Measurements from ENCODE around the gene CROT. TPM values are rescaled to one million over a fixed set of nuclear protein-coding genes. Genes with fewer than 3 reads are reported as not detected.
A peak's percentile ranks its signal among the peaks of the same experiment; 100 is the strongest.

Gene CROT, protein sequence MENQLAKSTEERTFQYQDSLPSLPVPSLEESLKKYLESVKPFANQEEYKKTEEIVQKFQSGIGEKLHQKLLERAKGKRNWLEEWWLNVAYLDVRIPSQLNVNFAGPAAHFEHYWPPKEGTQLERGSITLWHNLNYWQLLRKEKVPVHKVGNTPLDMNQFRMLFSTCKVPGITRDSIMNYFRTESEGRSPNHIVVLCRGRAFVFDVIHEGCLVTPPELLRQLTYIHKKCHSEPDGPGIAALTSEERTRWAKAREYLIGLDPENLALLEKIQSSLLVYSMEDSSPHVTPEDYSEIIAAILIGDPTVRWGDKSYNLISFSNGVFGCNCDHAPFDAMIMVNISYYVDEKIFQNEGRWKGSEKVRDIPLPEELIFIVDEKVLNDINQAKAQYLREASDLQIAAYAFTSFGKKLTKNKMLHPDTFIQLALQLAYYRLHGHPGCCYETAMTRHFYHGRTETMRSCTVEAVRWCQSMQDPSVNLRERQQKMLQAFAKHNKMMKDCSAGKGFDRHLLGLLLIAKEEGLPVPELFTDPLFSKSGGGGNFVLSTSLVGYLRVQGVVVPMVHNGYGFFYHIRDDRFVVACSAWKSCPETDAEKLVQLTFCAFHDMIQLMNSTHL
- 10 to 100 TPM; 31.4 to 74.9 (median 50.6) TPM for total RNA-seq

DNA sequence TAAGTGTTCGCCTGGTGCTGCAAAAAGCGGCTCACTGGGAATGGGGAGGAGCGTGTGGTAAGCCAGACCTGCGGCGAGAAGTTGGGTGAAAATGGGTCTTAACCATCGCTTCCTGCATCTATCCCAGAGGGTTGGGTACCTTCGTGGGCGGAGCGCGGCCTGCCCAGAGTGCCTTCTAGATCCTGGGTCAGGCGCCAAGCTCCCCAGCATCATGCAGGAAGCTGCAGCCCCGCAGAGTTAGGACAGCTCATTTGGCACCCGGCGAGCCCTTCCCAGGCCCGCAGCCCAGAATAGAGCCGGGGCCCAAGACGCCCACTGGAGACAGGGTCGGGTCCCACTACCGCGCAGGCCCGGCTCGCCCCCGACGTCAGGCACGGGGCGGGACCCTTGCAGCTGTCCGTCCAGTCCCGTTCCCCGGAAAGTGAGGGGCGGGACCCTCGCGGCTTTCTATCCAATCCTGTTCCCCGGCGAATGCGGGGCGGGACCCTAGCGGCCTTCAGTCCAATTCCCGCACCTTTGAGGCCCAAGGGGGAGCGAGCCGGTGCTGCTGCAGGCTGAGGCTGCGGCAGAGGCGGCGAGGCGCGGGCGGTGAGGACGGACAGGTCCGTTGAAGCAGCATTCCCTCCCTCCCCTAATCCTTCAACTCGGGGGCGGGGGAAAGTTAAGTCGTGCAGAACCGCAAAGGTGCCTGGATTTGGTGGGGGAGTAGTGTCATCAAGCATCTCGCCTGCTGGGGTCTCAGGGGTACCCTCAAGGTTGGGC, at the start of gene CROT:
Gene CROT, plus strand, starts transcription at position 499 of the 762 bp plus-strand sequence. CDS start 3,405 bp downstream, outside the sequence.
- Histone ChIP-seq H3K27me3 (no peaks in the 10 kb centered on the region), H3K27ac (peak within 1 kb of the TSS; percentile 83 to 96 (median 90)), H3K9me3 (no peaks in the 10 kb centered on the region), H3K4me3 (peak within 1 kb of the TSS; percentile 58 to 89 (median 78)), H3K36me3 (peaks cover 0 to 27% (median 0%) of the 10 kb centered on the region in 3 donors), H3K4me1 (peaks cover 0 to 29% (median 3%) of the 10 kb centered on the region in 4 donors)
- peak; percentile 72 to 92 for TF ChIP-seq POLR2A (IDR thresholded peaks at IDR 0.05)
- TF ChIP-seq, protein P1, sequence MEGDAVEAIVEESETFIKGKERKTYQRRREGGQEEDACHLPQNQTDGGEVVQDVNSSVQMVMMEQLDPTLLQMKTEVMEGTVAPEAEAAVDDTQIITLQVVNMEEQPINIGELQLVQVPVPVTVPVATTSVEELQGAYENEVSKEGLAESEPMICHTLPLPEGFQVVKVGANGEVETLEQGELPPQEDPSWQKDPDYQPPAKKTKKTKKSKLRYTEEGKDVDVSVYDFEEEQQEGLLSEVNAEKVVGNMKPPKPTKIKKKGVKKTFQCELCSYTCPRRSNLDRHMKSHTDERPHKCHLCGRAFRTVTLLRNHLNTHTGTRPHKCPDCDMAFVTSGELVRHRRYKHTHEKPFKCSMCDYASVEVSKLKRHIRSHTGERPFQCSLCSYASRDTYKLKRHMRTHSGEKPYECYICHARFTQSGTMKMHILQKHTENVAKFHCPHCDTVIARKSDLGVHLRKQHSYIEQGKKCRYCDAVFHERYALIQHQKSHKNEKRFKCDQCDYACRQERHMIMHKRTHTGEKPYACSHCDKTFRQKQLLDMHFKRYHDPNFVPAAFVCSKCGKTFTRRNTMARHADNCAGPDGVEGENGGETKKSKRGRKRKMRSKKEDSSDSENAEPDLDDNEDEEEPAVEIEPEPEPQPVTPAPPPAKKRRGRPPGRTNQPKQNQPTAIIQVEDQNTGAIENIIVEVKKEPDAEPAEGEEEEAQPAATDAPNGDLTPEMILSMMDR (IDR thresholded peaks at IDR 0.05): no peak
- DNase-seq: peak; percentile 96 to 99 (median 98)

DNA sequence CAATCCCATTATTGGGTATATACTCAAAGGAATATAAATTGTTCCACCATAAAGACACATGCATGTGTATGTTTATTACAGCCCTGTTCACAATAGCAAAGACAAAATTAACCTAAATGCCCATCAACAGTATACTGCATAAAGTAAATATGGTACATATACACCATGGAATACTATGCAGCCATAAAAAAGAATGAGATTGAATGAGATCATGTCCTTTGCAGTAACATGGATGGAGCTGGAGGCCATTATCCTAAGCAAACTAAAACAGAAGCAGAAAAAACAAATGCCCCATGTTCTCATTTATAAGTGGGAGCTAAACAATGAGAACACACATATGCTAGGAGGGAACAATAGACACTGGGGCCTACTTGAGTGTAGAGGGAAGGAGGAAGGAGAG, 44.7 kb upstream of the CROT start:
- Histone ChIP-seq H3K9me3 (no peaks in the 10 kb centered on the region), H3K27ac (no peak overlapping the region), H3K36me3 (no peaks in the 10 kb centered on the region), H3K27me3 (no peaks in the 10 kb centered on the region), H3K4me1 (no peaks in the 10 kb centered on the region), H3K4me3 (no peak overlapping the region)
- DNase-seq: no peak
- TF ChIP-seq, protein P1 (IDR thresholded peaks at IDR 0.05): no peak
- TF ChIP-seq POLR2A (IDR thresholded peaks at IDR 0.05): no peak

DNA sequence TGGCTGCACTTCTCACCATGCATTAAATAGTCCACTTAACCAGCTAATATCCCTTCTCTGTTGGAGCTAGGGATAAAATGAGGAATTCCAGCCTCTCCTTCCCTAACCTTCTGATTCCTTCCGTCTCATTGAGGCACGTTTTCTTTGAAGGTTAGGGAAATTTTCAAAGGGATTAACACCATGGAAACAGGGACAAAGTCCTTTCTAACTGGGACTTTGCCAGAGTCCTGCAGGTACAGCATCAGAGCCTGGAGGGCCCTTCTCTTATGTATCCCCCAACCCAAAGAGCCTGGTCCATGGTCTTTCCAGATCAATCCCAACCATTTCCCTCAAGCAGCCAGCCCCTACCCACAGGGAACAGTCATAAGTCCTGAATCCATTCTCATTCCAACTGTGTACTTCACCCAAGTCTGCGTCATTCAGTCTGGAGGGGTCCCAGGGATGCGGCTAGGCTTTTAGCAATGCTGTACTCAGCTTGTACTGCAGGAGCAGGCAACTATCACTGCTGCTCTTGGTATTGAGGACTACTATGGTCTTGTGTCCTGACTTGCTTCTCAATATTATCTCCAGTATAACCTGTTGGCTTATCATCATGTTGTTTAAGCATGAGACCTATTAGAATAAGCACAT, 34.6 kb upstream of the CROT start:
- H3K4me1 ChIP-seq: no peaks in the 10 kb centered on the region
- DNase-seq: no peak
- no peak overlapping the region for H3K4me3 ChIP-seq
- no peaks in the 10 kb centered on the region for H3K9me3 ChIP-seq
- H3K27me3 ChIP-seq: no peaks in the 10 kb centered on the region
- H3K36me3 ChIP-seq: no peaks in the 10 kb centered on the region
- H3K27ac ChIP-seq: no peak overlapping the region
- TF ChIP-seq POLR2A (IDR thresholded peaks at IDR 0.05): no peak
- TF ChIP-seq, protein P1 (IDR thresholded peaks at IDR 0.05): no peak

DNA sequence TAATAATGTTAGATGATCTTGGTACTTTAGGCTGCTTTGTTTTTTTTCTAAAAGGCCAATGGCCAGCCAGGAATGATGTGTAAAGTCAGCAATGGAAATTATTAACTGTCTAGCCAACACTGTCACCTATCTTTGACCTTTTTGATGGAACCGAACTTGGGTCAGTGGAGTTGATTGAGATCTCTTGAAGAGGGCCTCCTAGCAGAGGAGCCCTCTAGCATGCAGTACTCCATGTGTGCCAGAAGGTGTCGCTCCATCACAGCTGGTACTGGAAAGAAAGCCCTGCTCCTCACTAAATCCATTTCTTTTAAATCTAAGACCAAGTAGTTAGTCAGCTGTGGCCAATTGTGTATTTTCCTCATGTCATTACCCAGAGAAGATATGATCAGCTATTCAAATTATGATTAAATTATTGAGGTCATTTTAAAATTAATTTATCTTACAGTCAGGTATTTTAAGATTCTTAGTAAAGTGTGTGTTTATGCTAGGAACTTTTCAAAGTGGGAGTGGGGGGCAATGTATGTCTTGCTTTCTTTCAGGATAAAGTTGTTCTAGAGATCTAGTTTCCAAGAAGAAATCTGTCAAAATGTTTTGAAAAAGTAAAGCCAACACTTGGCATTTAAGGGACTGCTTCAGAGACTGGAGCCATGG, 33.1 kb upstream of the CROT start:
- H3K4me3 ChIP-seq: no peak overlapping the region
- no peaks in the 10 kb centered on the region for H3K4me1 ChIP-seq
- DNase-seq: peak; percentile 27 to 82 (median 58)
- no peaks in the 10 kb centered on the region for H3K9me3 ChIP-seq
- H3K27me3 ChIP-seq: no peaks in the 10 kb centered on the region
- no peaks in the 10 kb centered on the region for H3K36me3 ChIP-seq
- H3K27ac ChIP-seq: no peak overlapping the region
- TF ChIP-seq, protein P1 (IDR thresholded peaks at IDR 0.05): peak; percentile 67 to 99 (median 95)
- no peak for TF ChIP-seq POLR2A (IDR thresholded peaks at IDR 0.05)
